ENCODE measurements around the gene MSI2. TPM values are rescaled to one million over a fixed set of nuclear protein-coding genes. Genes with fewer than 3 reads are reported as not detected.

Gene MSI2
- total RNA-seq, 1 donor from 2014 or later: 67.9 TPM

GRCh38 chr17:57316361-57316760 is 60.0 kb downstream of the MSI2 start:
- Mint-ChIP-seq H3K4me1 (ENCODE audit: low read depth, unreplicated experiment) (no peaks in the 10 kb centered on the region), H3K27ac (ENCODE audit: unreplicated experiment) (no peak overlapping the region), H3K27me3 (ENCODE audit: low read depth, unreplicated experiment) (no peaks in the 10 kb centered on the region), H3K36me3 (ENCODE audit: low read depth, unreplicated experiment) (peaks cover 21% of the 10 kb centered on the region), H3K4me3 (ENCODE audit: unreplicated experiment) (no peak overlapping the region), H3K9me3 (ENCODE audit: unreplicated experiment) (no peaks in the 10 kb centered on the region)
- no peak overlapping the region for H3K27ac ChIP-seq (ENCODE audit: low read depth, low read length)
- no peak for TF ChIP-seq CTCF (IDR thresholded peaks at IDR 0.05; ENCODE audit: insufficient read depth, low read depth, low read length)
- TF ChIP-seq EZH2 (IDR thresholded peaks at IDR 0.05; ENCODE audit: insufficient read depth, low read length): no peak
- FAIRE-seq (no peak), DNase-seq (ENCODE audit: low read depth) (no peak)
- H3K9ac ChIP-seq (ENCODE audit: low read length): no peak overlapping the region
- no peaks in the 10 kb centered on the region for H3K79me2 ChIP-seq (ENCODE audit: insufficient read depth, low read length)
- H4K20me1 ChIP-seq (ENCODE audit: insufficient read depth, low read length): peaks cover 68% of the 10 kb centered on the region
- H3K4me1 ChIP-seq (ENCODE audit: insufficient read depth, low read length): no peaks in the 10 kb centered on the region
- H3K4me2 ChIP-seq (ENCODE audit: low read length): no peak overlapping the region
- no peak overlapping the region for H3K4me3 ChIP-seq (ENCODE audit: insufficient read depth, low read depth, low read length)
- no peaks in the 10 kb centered on the region for H3K36me3 ChIP-seq (ENCODE audit: insufficient read depth, low read length)
- no peaks in the 10 kb centered on the region for H3K27me3 ChIP-seq (ENCODE audit: insufficient read depth, low read length)
- H2AFZ ChIP-seq (ENCODE audit: low read depth, low read length): no peak overlapping the region
- no peaks in the 10 kb centered on the region for H3K9me3 ChIP-seq (ENCODE audit: insufficient read depth, low read depth, low read length)

- Histone ChIP-seq H3K27ac (ENCODE audit: low read depth, low read length) (no peak overlapping the region), H3K9ac (ENCODE audit: low read length) (no peak overlapping the region), H3K9me3 (ENCODE audit: insufficient read depth, low read depth, low read length) (no peaks in the 10 kb centered on the region), H3K27me3 (ENCODE audit: insufficient read depth, low read length) (no peaks in the 10 kb centered on the region), H3K36me3 (ENCODE audit: insufficient read depth, low read length) (no peaks in the 10 kb centered on the region), H2AFZ (ENCODE audit: low read depth, low read length) (no peak overlapping the region), H4K20me1 (ENCODE audit: insufficient read depth, low read length) (peaks cover 66% of the 10 kb centered on the region), H3K79me2 (ENCODE audit: insufficient read depth, low read length) (no peaks in the 10 kb centered on the region), H3K4me3 (ENCODE audit: insufficient read depth, low read depth, low read length) (no peak overlapping the region), H3K4me1 (ENCODE audit: insufficient read depth, low read length) (no peaks in the 10 kb centered on the region), H3K4me2 (ENCODE audit: low read length) (no peak overlapping the region)
- Mint-ChIP-seq H3K36me3 (ENCODE audit: low read depth, unreplicated experiment) (peaks cover 21% of the 10 kb centered on the region), H3K9me3 (ENCODE audit: unreplicated experiment) (no peaks in the 10 kb centered on the region), H3K4me3 (ENCODE audit: unreplicated experiment) (no peak overlapping the region), H3K27me3 (ENCODE audit: low read depth, unreplicated experiment) (no peaks in the 10 kb centered on the region), H3K4me1 (ENCODE audit: low read depth, unreplicated experiment) (no peaks in the 10 kb centered on the region), H3K27ac (ENCODE audit: unreplicated experiment) (no peak overlapping the region)
- TF ChIP-seq CTCF (IDR thresholded peaks at IDR 0.05; ENCODE audit: insufficient read depth, low read depth, low read length): no peak
- TF ChIP-seq EZH2 (IDR thresholded peaks at IDR 0.05; ENCODE audit: insufficient read depth, low read length): no peak
- no peak for DNase-seq (ENCODE audit: low read depth)
- no peak for FAIRE-seq
Measured at GRCh38 chr17:57317079-57317478, 60.8 kb downstream of the MSI2 start.

GRCh38 chr17:57318913-57319312 is 62.6 kb downstream of the MSI2 start:
- no peak overlapping the region for H2AFZ ChIP-seq (ENCODE audit: low read depth, low read length)
- TF ChIP-seq CTCF (IDR thresholded peaks at IDR 0.05; ENCODE audit: insufficient read depth, low read depth, low read length): no peak
- no peak for TF ChIP-seq EZH2 (IDR thresholded peaks at IDR 0.05; ENCODE audit: insufficient read depth, low read length)
- H3K27ac ChIP-seq (ENCODE audit: low read depth, low read length): no peak overlapping the region
- no peaks in the 10 kb centered on the region for H3K9me3 ChIP-seq (ENCODE audit: insufficient read depth, low read depth, low read length)
- no peaks in the 10 kb centered on the region for H3K9me3 Mint-ChIP-seq (ENCODE audit: unreplicated experiment)
- no peak overlapping the region for H3K4me2 ChIP-seq (ENCODE audit: low read length)
- no peaks in the 10 kb centered on the region for H3K79me2 ChIP-seq (ENCODE audit: insufficient read depth, low read length)
- peaks cover 73% of the 10 kb centered on the region for H4K20me1 ChIP-seq (ENCODE audit: insufficient read depth, low read length)
- H3K4me1 Mint-ChIP-seq (ENCODE audit: low read depth, unreplicated experiment): no peaks in the 10 kb centered on the region
- H3K9ac ChIP-seq (ENCODE audit: low read length): no peak overlapping the region
- H3K36me3 ChIP-seq (ENCODE audit: insufficient read depth, low read length): no peaks in the 10 kb centered on the region
- no peak for DNase-seq (ENCODE audit: low read depth)
- no peaks in the 10 kb centered on the region for H3K27me3 ChIP-seq (ENCODE audit: insufficient read depth, low read length)
- no peaks in the 10 kb centered on the region for H3K4me1 ChIP-seq (ENCODE audit: insufficient read depth, low read length)
- FAIRE-seq: no peak
- H3K27ac Mint-ChIP-seq (ENCODE audit: unreplicated experiment): no peak overlapping the region
- no peak overlapping the region for H3K4me3 Mint-ChIP-seq (ENCODE audit: unreplicated experiment)
- H3K27me3 Mint-ChIP-seq (ENCODE audit: low read depth, unreplicated experiment): no peaks in the 10 kb centered on the region
- H3K36me3 Mint-ChIP-seq (ENCODE audit: low read depth, unreplicated experiment): peaks cover 23% of the 10 kb centered on the region
- no peak overlapping the region for H3K4me3 ChIP-seq (ENCODE audit: insufficient read depth, low read depth, low read length)
